ENCODE results near the gene TBC1D10B. TPM values are rescaled to one million over a fixed set of nuclear protein-coding genes. Genes with fewer than 3 reads are reported as not detected.

TBC1D10B gene
- total and polyA plus RNA-seq, 2 donors (not counting 1 experiment from before 2014, with no cell fraction given), result 23.5 to 58.0 TPM

DNA sequence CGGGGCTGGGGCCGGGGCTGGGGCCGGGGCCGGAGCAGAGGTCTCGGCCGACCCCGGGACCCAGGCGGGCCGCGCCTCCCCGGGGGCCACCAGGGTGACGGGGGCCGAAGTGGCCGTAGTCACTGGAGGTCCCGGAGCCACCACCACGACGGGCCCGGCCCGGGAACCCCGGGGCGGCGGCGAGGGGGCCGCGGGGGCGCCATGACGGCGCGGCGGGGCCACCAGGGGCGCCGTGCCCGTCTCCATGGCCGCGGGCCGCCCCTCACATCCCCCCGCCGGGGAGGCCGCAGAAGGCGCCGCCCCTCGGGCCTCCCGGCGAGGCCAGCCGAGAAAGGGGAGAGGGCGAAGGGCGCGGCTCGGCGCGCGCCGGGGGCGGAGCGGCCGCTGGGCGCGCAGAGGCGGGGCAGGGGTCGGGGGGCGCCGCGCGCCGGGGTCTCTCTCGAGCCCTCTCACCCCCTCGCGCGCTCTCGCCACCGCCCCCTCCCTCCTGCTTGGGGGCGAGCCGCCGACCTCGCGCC lies 297 bp downstream of the TBC1D10B start:
- H3K4me1 Mint-ChIP-seq, result peaks cover 48% of the 10 kb centered on the region
- peak overlapping the region; percentile 55 for H2AFZ ChIP-seq (ENCODE audit: insufficient read depth, low read depth, low read length, poor library complexity, severe bottlenecking)
- intact Hi-C loops (cut with micrococcal nuclease), result loop anchor here (1.0 to 10.0 kb wide), 14 partner anchors 8 to 1445 kb away; partner anchors contain the start of genes ALDOA, CD2BP2, FBRS and FBXL19

More for the DNA sequence above, 297 bp downstream of the TBC1D10B start:
- Histone ChIP-seq H3K27ac (ENCODE audit: low read length in 2 of 2) (peak overlapping the region in 1 of 2 donors; percentile 65), H3K4me2 (replicated peaks; ENCODE audit: low read depth, low read length, poor library complexity, severe bottlenecking) (peak overlapping the region; percentile 93), H3K36me3 (replicated peaks in 1 of 2; ENCODE audit: control extremely low read depth in 1 of 2, control insufficient read depth in 1 of 2, extremely low read depth in 1 of 2, insufficient read depth in 2 of 2, low read length in 1 of 2) (peaks cover 0 to 10% of the 10 kb centered on the region in 2 experiments), H3K27me3 (replicated peaks in 1 of 4; ENCODE audit: control extremely low read depth in 1 of 4, control insufficient read depth in 3 of 4, insufficient read depth in 4 of 4, low read length in 3 of 4) (no peaks in the 10 kb centered on the region), H3K4me1 (ENCODE audit: control insufficient read depth in 2 of 2, insufficient read depth in 2 of 2, low read length in 2 of 2) (peaks cover 25 to 35% of the 10 kb centered on the region in 2 donors), H3K9ac (ENCODE audit: low read length) (peak overlapping the region; percentile 74), H3K9me3 (ENCODE audit: control extremely low read depth in 1 of 3, control insufficient read depth in 2 of 3, insufficient read depth in 1 of 3, low read length in 2 of 3) (no peaks in the 10 kb centered on the region), H3K79me2 (ENCODE audit: control insufficient read depth, insufficient read depth, low read length) (peaks cover 45% of the 10 kb centered on the region), H4K20me1 (ENCODE audit: control insufficient read depth, insufficient read depth, low read length, poor library complexity, severe bottlenecking) (peaks cover 43% of the 10 kb centered on the region), H3K4me3 (ENCODE audit: control extremely low read depth in 1 of 5, extremely low read depth in 1 of 5, insufficient read depth in 1 of 5, low read depth in 2 of 5, low read length in 4 of 5) (peak overlapping the region in 4 of 5 experiments; percentile 46 to 77 (median 72))
- H3K27me3 Mint-ChIP-seq, result no peaks in the 10 kb centered on the region
- peak overlapping the region; percentile 90 for H3K27ac Mint-ChIP-seq
- H3K4me3 Mint-ChIP-seq, result peak overlapping the region; percentile 86
- DNase-seq, result no peak
- no peak for TF ChIP-seq EZH2 (IDR thresholded peaks at IDR 0.05; ENCODE audit: borderline replicate concordance, insufficient read depth, low read depth, low read length, poor library complexity, severe bottlenecking)
- TF ChIP-seq, protein P1, sequence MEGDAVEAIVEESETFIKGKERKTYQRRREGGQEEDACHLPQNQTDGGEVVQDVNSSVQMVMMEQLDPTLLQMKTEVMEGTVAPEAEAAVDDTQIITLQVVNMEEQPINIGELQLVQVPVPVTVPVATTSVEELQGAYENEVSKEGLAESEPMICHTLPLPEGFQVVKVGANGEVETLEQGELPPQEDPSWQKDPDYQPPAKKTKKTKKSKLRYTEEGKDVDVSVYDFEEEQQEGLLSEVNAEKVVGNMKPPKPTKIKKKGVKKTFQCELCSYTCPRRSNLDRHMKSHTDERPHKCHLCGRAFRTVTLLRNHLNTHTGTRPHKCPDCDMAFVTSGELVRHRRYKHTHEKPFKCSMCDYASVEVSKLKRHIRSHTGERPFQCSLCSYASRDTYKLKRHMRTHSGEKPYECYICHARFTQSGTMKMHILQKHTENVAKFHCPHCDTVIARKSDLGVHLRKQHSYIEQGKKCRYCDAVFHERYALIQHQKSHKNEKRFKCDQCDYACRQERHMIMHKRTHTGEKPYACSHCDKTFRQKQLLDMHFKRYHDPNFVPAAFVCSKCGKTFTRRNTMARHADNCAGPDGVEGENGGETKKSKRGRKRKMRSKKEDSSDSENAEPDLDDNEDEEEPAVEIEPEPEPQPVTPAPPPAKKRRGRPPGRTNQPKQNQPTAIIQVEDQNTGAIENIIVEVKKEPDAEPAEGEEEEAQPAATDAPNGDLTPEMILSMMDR (IDR thresholded peaks at IDR 0.05), result no peak
- CTCF ChIA-PET, result interaction anchor here (0.9 to 4.0 kb wide), 8 partner anchors 13 to 278 kb away, joined by 3 to 37 read pairs (median 8); partner anchors contain the start of genes SEPTIN1, ZNF48 and ZNF771
- POLR2A ChIA-PET, result interaction anchor here (0.6 to 2.2 kb wide), 10 partner anchors 13 to 312 kb away, joined by 3 to 13 read pairs (median 5); partner anchors contain the start of genes ALDOA, FBRS, SEPTIN1 and TBX6
- WGBS (ENCODE audit: insufficient coverage), result under 1% methylated on average over 76 of the region's 76 CpGs
- peak; percentile 1 for ATAC-seq (ENCODE audit: low read depth)
- H3K9me3 Mint-ChIP-seq (ENCODE audit: insufficient read depth), result no peaks in the 10 kb centered on the region
